Measurements from ENCODE around the gene CNNM4.

CNNM4 gene

GRCh38 chr2:96847586-96847985, 86.9 kb downstream of the CNNM4 start:
- H3K36me3 ChIP-seq (ENCODE audit: insufficient read depth, low read length), result peaks cover 25% of the 10 kb centered on the region; the same call in 1 of the 2 replicates
- H3K4me3 ChIP-seq (ENCODE audit: low read length, poor library complexity, severe bottlenecking), result no peak overlapping the region
- H3K9me3 ChIP-seq (ENCODE audit: insufficient read depth, low read depth, low read length), result no peaks in the 10 kb centered on the region
- no peaks in the 10 kb centered on the region for H3K27me3 ChIP-seq (ENCODE audit: insufficient read depth, low read length, poor library complexity, severe bottlenecking)
- no peak for TF ChIP-seq EZH2phosphoT487 (IDR thresholded peaks at IDR 0.05; ENCODE audit: borderline replicate concordance)
- no peak for TF ChIP-seq CTCF (conservative IDR thresholded peaks at IDR 0.05; ENCODE audit: low read length)
- H3K9me2 ChIP-seq (replicated peaks; ENCODE audit: low read depth, low read length), result no peaks in the 10 kb centered on the region
- H3K4me2 ChIP-seq (ENCODE audit: low read depth, low read length, poor library complexity, severe bottlenecking), result no peak overlapping the region
- no peaks in the 10 kb centered on the region for H4K20me1 ChIP-seq (ENCODE audit: insufficient read depth, low read length, poor library complexity, severe bottlenecking)
- no peaks in the 10 kb centered on the region for H3K79me2 ChIP-seq (ENCODE audit: insufficient read depth, low read length)
- no peak overlapping the region for H3K9ac ChIP-seq (ENCODE audit: low read depth, low read length, poor library complexity, severe bottlenecking)
- H2AFZ ChIP-seq (ENCODE audit: low read length), result no peak overlapping the region
- peaks cover 8% of the 10 kb centered on the region for H3K4me1 ChIP-seq (ENCODE audit: insufficient read depth, low read length, poor library complexity, severe bottlenecking)
- no peaks in the 10 kb centered on the region for H3F3A ChIP-seq (ENCODE audit: low read depth)

- no peak overlapping the region for H3K4me2 ChIP-seq (ENCODE audit: low read depth, low read length, poor library complexity, severe bottlenecking)
- no peak overlapping the region for H2AFZ ChIP-seq (ENCODE audit: low read length)
- H3K9me3 ChIP-seq (ENCODE audit: insufficient read depth, low read depth, low read length), result no peaks in the 10 kb centered on the region
- no peaks in the 10 kb centered on the region for H3K79me2 ChIP-seq (ENCODE audit: insufficient read depth, low read length)
- H3K36me3 ChIP-seq (ENCODE audit: insufficient read depth, low read length), result peaks cover 31% of the 10 kb centered on the region; the same call in 1 of the 2 replicates
- H3K4me3 ChIP-seq (ENCODE audit: low read length, poor library complexity, severe bottlenecking), result no peak overlapping the region
- no peak for TF ChIP-seq CTCF (conservative IDR thresholded peaks at IDR 0.05; ENCODE audit: low read length)
- TF ChIP-seq EZH2phosphoT487 (IDR thresholded peaks at IDR 0.05; ENCODE audit: borderline replicate concordance), result no peak
- H3F3A ChIP-seq (ENCODE audit: low read depth), result no peaks in the 10 kb centered on the region
- H3K9ac ChIP-seq (ENCODE audit: low read depth, low read length, poor library complexity, severe bottlenecking), result no peak overlapping the region
- no peaks in the 10 kb centered on the region for H3K9me2 ChIP-seq (replicated peaks; ENCODE audit: low read depth, low read length)
- H3K27me3 ChIP-seq (ENCODE audit: insufficient read depth, low read length, poor library complexity, severe bottlenecking), result no peaks in the 10 kb centered on the region
- H3K4me1 ChIP-seq (ENCODE audit: insufficient read depth, low read length, poor library complexity, severe bottlenecking), result peaks cover 8% of the 10 kb centered on the region
- no peaks in the 10 kb centered on the region for H4K20me1 ChIP-seq (ENCODE audit: insufficient read depth, low read length, poor library complexity, severe bottlenecking)
Observed at GRCh38 chr2:96848264-96848663, 87.6 kb downstream of the CNNM4 start.

GRCh38 chr2:96852667-96853066, 92.0 kb downstream of the CNNM4 start:
- Histone ChIP-seq H4K20me1 (ENCODE audit: insufficient read depth, low read length, poor library complexity, severe bottlenecking) (peaks cover 7% of the 10 kb centered on the region), H3K4me3 (ENCODE audit: low read length, poor library complexity, severe bottlenecking) (no peak overlapping the region), H3K4me2 (ENCODE audit: low read depth, low read length, poor library complexity, severe bottlenecking) (no peak overlapping the region), H2AFZ (ENCODE audit: low read length) (no peak overlapping the region), H3K9me2 (replicated peaks; ENCODE audit: low read depth, low read length) (no peaks in the 10 kb centered on the region), H3K27me3 (ENCODE audit: insufficient read depth, low read length, poor library complexity, severe bottlenecking) (no peaks in the 10 kb centered on the region), H3K9ac (ENCODE audit: low read depth, low read length, poor library complexity, severe bottlenecking) (no peak overlapping the region), H3K9me3 (ENCODE audit: insufficient read depth, low read depth, low read length) (no peaks in the 10 kb centered on the region), H3K79me2 (ENCODE audit: insufficient read depth, low read length) (peaks cover 31% of the 10 kb centered on the region), H3K4me1 (ENCODE audit: insufficient read depth, low read length, poor library complexity, severe bottlenecking) (peaks cover 26% of the 10 kb centered on the region), H3F3A (ENCODE audit: low read depth) (no peaks in the 10 kb centered on the region), H3K36me3 (ENCODE audit: insufficient read depth, low read length) (peaks cover 32% of the 10 kb centered on the region; the same call in 1 of the 2 replicates)
- TF ChIP-seq EZH2phosphoT487 (IDR thresholded peaks at IDR 0.05; ENCODE audit: borderline replicate concordance) (no peak), CTCF (conservative IDR thresholded peaks at IDR 0.05; ENCODE audit: low read length) (no peak)

Data from Loucy (cell line).